ENCODE data around the gene MYMK.

MYMK gene

GRCh38 chr9:133558191-133559126 lies 33.7 kb upstream of the MYMK start:
- DNase-seq (ENCODE audit: low read depth, low spot score) = no peak

DNA sequence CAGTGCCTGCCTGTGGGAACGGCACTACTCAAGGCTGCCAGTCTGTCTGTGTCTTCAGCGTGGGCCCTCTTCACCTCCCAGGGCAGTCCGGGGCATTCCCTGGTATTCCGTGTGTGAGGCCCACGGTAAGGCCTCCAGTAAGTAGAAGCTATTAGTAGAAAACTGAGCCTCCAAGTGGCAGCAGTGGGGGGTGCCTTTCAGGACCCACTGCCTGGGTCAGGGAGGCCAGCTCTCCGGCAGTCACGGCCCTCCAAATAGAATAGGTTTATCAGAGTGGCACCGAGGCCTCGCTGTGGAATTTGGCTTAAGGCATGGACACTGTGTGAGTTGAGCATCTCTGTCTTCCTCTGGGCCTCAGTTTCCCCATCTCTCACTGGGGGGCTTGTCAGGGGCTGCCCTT lies 32.8 kb upstream of the MYMK start:
- DNase-seq (ENCODE audit: low read depth, low spot score) = no peak

- no peak for DNase-seq (ENCODE audit: low read depth, low spot score)
Measured at GRCh38 chr9:133556354-133556753, 31.6 kb upstream of the MYMK start.

- DNase-seq (ENCODE audit: low read depth, low spot score) = no peak
Measured at GRCh38 chr9:133554729-133555128, 30.0 kb upstream of the MYMK start.

- DNase-seq (ENCODE audit: low read depth, low spot score) = no peak
Measured at GRCh38 chr9:133553973-133554713, 29.4 kb upstream of the MYMK start.

- DNase-seq (ENCODE audit: low read depth, low spot score) = no peak
Measured at GRCh38 chr9:133553123-133553522, 28.4 kb upstream of the MYMK start.

GRCh38 chr9:133552236-133552635 lies 27.5 kb upstream of the MYMK start:
- DNase-seq (ENCODE audit: low read depth, low spot score) = no peak

DNA sequence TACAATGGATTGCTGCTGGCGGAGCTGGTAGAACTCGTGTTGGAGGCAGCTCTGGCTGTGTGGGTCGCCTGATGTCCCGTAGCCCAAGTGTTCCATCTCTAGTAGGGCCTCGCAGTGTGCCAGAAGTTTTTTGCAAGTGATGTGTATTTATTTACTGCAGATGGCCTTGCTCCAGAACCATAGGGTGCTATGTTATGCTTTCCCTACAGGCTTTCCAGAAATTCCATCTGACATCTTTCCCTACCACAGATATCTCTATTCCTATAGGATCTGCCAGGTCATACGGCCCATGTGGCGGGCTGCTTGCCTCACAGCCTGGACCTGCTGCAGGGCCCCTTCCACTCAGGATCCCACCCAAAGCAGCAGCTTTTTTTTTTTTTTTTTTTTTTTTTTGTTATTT lies 26.7 kb upstream of the MYMK start:
- DNase-seq (ENCODE audit: low read depth, low spot score) = no peak

GRCh38 chr9:133547116-133547515 lies 22.4 kb upstream of the MYMK start:
- DNase-seq (ENCODE audit: low read depth, low spot score) = no peak

- DNase-seq (ENCODE audit: low read depth, low spot score) = no peak
Measured at GRCh38 chr9:133546287-133546680, 21.5 kb upstream of the MYMK start.

GRCh38 chr9:133545494-133546286 lies 20.9 kb upstream of the MYMK start:
- DNase-seq (ENCODE audit: low read depth, low spot score) = no peak

GRCh38 chr9:133543772-133544467 lies 19.2 kb upstream of the MYMK start:
- DNase-seq (ENCODE audit: low read depth, low spot score) = no peak

DNA sequence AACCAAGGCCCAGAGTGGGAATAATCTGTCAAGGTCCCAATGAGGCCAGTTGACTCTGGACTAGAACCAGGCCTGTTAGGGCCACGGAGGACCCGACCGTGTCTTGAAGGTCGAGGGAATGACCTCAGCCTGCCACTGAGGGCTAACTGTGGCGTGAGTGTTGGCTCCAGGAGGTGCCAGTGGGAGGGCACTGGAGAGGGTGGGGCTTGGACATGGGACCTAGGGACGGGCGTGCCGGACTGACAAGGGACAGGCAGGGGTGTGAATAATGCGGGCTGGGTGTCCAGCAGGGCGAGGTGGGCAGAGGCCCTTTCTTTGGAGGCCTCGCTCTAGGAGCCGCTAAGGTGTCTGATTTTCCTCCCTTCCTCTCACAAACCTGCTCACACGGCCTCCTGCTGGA lies 17.2 kb upstream of the MYMK start:
- no peak for DNase-seq (ENCODE audit: low read depth, low spot score)

GRCh38 chr9:133540698-133541025 lies 15.9 kb upstream of the MYMK start:
- no peak for DNase-seq (ENCODE audit: low read depth, low spot score)

DNA sequence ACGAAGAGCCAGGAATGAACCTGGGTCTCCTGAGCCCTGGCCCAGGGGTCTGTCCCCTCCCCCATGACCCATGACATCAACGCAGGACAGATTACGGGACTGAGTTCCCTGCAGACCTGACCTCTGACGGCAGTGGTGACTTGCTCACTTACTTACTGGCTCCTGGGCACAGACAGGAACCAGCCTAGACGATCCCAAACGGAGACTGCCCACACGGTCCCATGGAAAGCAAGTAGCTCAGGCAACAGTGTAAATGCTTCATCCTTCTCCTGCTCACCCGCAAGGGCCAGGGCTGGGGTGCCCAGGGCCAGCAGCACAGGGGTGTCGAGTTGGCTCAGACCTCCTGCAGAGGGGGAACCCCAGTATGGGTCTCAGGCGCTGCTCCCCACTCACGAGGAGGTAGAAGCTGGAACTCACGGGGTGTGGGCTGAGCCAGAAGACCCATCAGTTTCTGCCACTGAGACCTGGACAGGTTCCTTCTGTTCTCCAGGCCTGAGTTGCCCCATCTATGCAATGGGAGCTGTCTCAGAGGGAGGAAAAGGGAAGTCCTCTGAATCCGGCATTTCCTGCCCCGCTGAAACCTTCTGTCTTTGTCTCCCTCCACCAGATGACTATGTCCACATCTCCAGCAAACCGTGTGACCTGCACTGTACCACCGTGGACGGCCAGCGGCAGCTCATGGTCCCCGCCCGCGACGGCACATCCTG lies 15.4 kb upstream of the MYMK start:
- DNase-seq (ENCODE audit: low read depth, low spot score) = no peak

DNA sequence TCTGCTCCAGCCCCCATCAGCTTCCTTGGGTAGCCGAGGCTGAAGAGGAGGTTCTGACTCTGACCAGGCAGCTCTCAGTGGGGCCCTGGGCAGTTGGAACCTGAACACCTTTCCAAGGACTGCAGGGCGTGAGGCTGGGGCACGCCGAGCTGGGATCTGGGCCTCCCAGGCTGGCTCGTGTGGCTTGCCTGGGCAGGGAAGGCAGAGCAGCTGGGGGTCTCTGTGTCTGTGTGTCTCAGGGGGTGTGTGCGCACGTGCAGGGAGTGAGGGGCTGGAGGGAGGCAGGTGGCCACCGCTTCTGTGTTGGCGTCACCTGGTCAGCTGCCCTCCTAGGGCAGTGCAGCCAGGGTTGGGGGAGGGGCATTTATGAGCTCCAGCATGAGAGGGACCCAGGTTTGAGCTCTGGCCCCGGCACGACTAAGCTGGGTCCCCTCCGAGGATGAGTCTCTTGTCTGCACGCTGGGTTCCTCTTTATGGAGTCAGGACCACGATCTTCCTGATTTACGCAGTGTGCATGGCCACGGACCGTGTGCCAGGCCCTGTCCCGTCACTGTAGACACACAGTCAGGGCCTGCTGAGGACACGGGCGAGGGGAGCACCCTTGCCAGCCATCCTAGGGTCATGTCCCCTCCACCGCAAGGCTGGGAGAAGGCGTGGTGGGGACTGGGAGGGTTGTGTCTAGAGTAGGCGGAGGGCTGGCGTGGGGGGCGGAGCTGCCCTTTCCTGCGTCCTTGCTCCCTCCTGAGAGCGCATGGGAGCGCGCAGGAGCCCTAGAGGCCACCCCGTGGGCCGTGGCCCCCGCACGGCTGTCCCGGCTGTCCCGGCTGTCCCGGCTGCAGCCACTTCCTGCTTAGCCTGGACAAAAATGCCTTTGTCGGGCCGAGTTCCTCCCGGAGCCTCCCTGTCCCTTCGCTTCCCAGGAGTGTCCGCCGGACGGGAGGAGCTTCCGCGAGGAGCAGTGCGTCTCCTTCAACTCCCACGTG lies 14.4 kb upstream of the MYMK start:
- DNase-seq (ENCODE audit: low read depth, low spot score) = no peak

DNA sequence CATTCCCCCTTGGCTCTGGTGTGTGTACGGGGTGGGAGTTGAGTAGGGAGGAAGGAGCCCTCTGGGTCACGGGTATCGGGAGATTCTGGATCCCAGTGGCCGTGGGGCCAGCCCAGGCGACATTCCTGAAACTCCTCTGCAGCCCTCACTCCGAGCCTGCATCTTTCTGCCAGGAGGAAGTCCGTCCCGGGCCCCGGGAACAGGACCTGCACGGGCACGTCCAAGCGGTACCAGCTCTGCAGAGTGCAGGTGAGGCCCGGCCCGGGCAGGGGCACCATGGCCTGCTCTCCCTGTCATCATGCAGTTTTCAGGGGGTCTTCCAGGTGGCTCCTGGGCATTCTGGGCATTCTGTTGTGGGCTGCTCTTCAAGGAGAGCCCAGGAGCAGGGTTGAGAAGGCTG lies 13.4 kb upstream of the MYMK start:
- DNase-seq (ENCODE audit: low read depth, low spot score) = no peak

- DNase-seq (ENCODE audit: low read depth, low spot score) = no peak
Measured at GRCh38 chr9:133537257-133537656, 12.5 kb upstream of the MYMK start.

- DNase-seq (ENCODE audit: low read depth, low spot score) = no peak
Measured at GRCh38 chr9:133536536-133536935, 11.8 kb upstream of the MYMK start.

DNA sequence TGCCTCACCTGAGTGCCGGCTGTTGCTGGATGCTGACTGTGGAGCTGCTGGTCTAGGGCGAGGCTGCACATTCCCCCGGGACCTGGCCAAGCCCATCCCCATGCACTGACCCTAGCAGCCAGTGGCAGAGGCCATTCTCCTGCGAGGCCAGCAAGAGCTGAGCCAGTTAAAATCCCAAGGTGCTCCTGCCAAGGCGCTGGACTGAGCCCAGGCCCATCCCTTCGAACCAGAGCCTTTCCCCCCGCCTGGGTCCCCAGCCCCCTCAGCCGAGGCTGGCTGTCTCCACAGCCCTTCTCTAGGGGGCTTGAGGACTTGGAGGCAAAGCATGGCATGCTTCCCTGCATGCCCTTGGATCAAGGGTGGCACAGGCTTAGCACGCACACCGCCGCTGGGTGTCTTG lies 11.3 kb upstream of the MYMK start:
- no peak for DNase-seq (ENCODE audit: low read depth, low spot score)

Measured in iPS DF 19.7 (cell line).